HUES64 (cell line): ENCODE measurements around the gene AFF3.
"Not testable (repeated sequence)": the region's sequence is repeated elsewhere in the genome, so short reads cannot be mapped to it uniquely, and the experiment has no call there.

Experiments
- H3K27ac ChIP-seq: 2 replicates; pipeline ENCODE4 v1.7.0; 2013; ENCODE audit warnings: low read depth, low read length, inconsistent platforms
- H3K27me3 ChIP-seq: 2 replicates; pipeline ENCODE4 v1.6.1; 2013; ENCODE audit warnings: mild to moderate bottlenecking, low read length; ENCODE audit not compliant: insufficient read depth
- H3K36me3 ChIP-seq: 2 replicates; pipeline ENCODE4 v1.6.1; 2013; ENCODE audit warnings: mild to moderate bottlenecking, low read length; ENCODE audit not compliant: insufficient read depth
- H3K4me1 ChIP-seq: 2 replicates; pipeline ENCODE4 v1.6.1; 2013; ENCODE audit warnings: mild to moderate bottlenecking, low read length, moderate library complexity; ENCODE audit not compliant: insufficient read depth
- H3K4me3 ChIP-seq: 2 replicates; pipeline ENCODE4 v1.5.1; 2013; ENCODE audit warnings: mild to moderate bottlenecking, low read length, moderate library complexity
- H3K9ac ChIP-seq: 2 replicates; pipeline ENCODE4 v1.6.1; 2013; ENCODE audit warnings: mild to moderate bottlenecking, low read depth, low read length
- H3K9me3 ChIP-seq: 2 replicates; pipeline ENCODE4 v1.6.1; 2013; ENCODE audit warnings: low read depth, low read length; ENCODE audit not compliant: insufficient read depth
- WGBS: fragments of 150-250, 120-280 bp; methylation state at CpG from one replicate; pipeline ENCODE4 v1.1.7; 2013; ENCODE audit warnings: missing lambda C conversion rate; 5-methylcytosine and 5-hydroxymethylcytosine counted together

Gene AFF3

GRCh38 chr2:100105678-100106054, 36.7 kb downstream of the AFF3 start:
- Histone ChIP-seq H3K9me3 (no peaks in the 10 kb centered on the region), H3K27me3 (peaks cover 76% of the 10 kb centered on the region), H3K4me1 (peaks cover 17% of the 10 kb centered on the region), H3K27ac (no peak overlapping the region), H3K36me3 (no peaks in the 10 kb centered on the region), H3K4me3 (peak overlapping the region; percentile 51), H3K9ac (no peak overlapping the region)
- 2% methylated on average over 12 of the region's 12 CpGs for WGBS

GRCh38 chr2:100104718-100105677, 37.4 kb downstream of the AFF3 start:
- WGBS: under 1% methylated on average over 95 of the region's 119 CpGs
- Histone ChIP-seq H3K9ac (peak overlapping the region; percentile 19; the same call in 1 of the 2 replicates), H3K4me3 (peak overlapping the region; percentile 51), H3K36me3 (no peaks in the 10 kb centered on the region), H3K27ac (no peak overlapping the region), H3K9me3 (no peaks in the 10 kb centered on the region), H3K4me1 (peaks cover 17% of the 10 kb centered on the region), H3K27me3 (peaks cover 72% of the 10 kb centered on the region)

GRCh38 chr2:100104265-100104664, 38.1 kb downstream of the AFF3 start:
- H3K27ac ChIP-seq, H3K36me3 ChIP-seq, H3K9me3 ChIP-seq, H3K9ac ChIP-seq: not testable (repeated sequence)
- Histone ChIP-seq H3K4me1 (peaks cover 17% of the 10 kb centered on the region), H3K4me3 (0 out of 2 replicates have a peak overlapping the region, but pooled peaks have one; percentile 32), H3K27me3 (peaks cover 65% of the 10 kb centered on the region)
- under 1% methylated on average over 18 of the region's 60 CpGs for WGBS

DNA sequence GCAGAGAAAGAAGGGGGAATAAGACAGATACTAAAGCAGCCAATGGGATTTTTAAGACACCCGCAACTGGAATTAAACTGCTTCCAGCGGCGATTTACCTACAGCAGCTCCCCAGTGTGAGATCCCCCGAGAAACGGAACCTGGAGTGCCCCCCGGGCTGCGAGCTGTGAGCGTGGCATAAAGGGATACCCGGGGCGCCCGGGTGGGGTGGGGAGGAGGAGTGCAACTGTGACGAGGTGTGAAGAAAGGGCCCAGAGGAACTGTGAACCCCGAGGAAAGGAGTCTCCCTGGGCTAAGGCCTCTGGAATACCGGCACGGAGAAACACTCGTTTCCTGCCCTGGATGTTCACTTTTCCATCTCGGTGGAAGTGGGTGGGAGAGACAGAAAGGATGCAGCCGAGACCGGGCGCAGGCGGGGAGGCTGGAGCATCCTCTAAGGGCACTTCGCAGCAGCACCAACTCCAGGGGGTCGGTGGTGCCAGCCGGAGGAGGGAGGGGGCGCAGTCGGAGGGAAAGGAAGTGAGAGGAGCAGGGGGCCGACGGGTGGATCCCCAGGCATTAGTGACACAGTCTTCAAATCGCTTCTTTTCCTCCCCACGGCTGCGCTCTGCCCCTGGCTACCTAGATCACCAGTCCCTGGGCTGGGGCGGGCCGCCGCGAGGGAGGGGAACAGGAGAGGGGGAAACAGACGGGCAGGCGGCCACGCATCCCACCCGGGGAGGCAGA, 38.7 kb downstream of the AFF3 start:
- Histone ChIP-seq H3K27me3 (peaks cover 64% of the 10 kb centered on the region), H3K4me3 (peak overlapping the region; percentile 32), H3K4me1 (peaks cover 17% of the 10 kb centered on the region)
- not testable (repeated sequence) for H3K9ac ChIP-seq, H3K36me3 ChIP-seq, H3K9me3 ChIP-seq, H3K27ac ChIP-seq
- 4% methylated on average over 10 of the region's 39 CpGs for WGBS

- H3K9me3 ChIP-seq: not testable (repeated sequence)
- H3K27me3 ChIP-seq: peaks cover 53% of the 10 kb centered on the region
- WGBS: no CpG with 5 or more reads among the region's 8 CpGs
Observed at GRCh38 chr2:100102466-100103180, 39.8 kb downstream of the AFF3 start.

DNA sequence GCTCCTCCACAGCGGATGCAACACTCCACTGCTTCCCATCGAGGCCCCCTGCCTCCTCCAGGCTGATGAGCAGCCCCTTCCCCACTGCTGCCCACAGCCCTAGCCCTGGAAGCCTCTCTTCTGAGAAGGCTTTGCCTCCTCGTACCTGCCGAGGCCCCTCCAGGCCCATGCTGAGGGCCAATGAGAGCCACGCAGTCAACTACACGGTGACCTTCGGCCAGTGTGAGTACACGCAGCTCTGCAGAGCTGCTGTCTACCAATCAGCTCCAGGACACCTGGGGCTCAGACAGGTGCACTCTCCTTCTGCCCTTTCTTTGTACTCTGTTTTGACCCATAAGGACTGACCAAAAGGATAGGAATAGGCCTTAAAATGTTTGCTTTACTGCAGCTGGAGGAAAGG, 43.5 kb downstream of the AFF3 start:
- H3K9ac ChIP-seq, H3K4me3 ChIP-seq, H3K9me3 ChIP-seq, H3K36me3 ChIP-seq, H3K4me1 ChIP-seq, H3K27ac ChIP-seq: not testable (repeated sequence)
- peaks cover 23% of the 10 kb centered on the region for H3K27me3 ChIP-seq
- WGBS: no CpG with 5 or more reads among the region's 8 CpGs

More at GRCh38 chr2:100102466-100103180, 39.8 kb downstream of the AFF3 start:
- H3K4me3 ChIP-seq, H3K9ac ChIP-seq, H3K36me3 ChIP-seq, H3K27ac ChIP-seq: not testable (repeated sequence)
- peaks cover 14% of the 10 kb centered on the region for H3K4me1 ChIP-seq

DNA sequence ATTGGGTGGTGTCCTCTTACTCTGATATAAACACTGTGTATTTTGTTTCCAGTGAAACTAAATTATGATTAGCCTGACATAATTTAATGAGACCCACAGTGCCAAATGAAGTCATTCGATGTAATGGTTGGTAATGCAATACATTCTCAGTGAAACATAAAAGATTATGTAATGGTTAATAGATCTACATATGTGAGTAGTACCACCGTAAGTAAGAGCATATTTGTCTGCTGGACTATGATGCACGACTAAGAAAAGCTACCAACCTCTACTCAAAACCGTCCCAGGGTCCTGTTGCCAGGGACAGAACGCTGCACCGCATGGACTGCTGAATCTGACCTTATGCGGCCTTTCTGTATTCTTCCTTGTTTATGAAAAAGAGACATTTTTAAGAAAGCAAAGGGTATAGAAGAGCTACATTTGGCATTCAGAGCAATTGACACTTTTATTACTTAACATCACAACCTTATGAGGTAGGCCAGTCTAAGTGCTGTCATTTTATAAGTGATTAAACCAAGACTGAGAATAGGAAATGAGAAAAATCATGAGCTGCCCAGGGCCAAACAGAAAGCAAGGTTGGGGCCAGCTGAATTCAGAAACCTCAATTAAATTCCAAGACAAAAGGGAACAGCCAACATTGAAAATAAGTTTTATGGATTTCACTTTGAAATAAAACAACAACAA, 44.6 kb downstream of the AFF3 start:
- not testable (repeated sequence) for H3K36me3 ChIP-seq, H3K4me1 ChIP-seq, H3K4me3 ChIP-seq, H3K27ac ChIP-seq, H3K9ac ChIP-seq, H3K9me3 ChIP-seq
- H3K27me3 ChIP-seq: peaks cover 13% of the 10 kb centered on the region
- no CpG with 5 or more reads among the region's 7 CpGs for WGBS

DNA sequence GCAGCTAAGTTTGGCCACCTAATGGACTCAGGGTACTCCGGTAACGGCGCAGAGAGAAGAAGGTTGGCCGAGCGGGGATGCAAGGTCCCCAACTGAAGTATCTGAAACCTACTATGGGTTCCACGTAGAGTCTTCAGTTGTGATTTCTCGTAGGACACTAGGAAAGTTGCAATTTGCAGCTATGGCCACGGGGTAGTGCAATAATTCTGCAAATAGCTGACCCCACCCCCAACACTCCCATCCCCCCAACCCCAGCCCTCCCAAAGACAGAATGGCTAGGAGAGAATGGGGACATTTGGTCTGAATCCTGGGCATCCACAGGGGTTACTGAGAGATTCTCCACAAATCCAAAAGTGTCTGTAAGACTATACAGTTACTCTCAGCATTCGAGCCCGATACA, 46.5 kb downstream of the AFF3 start:
- 78% methylated on average over 5 of the region's 10 CpGs for WGBS
- H3K9ac ChIP-seq, H3K9me3 ChIP-seq, H3K4me3 ChIP-seq, H3K36me3 ChIP-seq, H3K27me3 ChIP-seq, H3K4me1 ChIP-seq, H3K27ac ChIP-seq: not testable (repeated sequence)

GRCh38 chr2:100091807-100092206, 50.6 kb downstream of the AFF3 start:
- H3K9me3 ChIP-seq, H3K27ac ChIP-seq, H3K36me3 ChIP-seq, H3K27me3 ChIP-seq, H3K9ac ChIP-seq, H3K4me1 ChIP-seq, H3K4me3 ChIP-seq: not testable (repeated sequence)
- 89% methylated on average over 5 of the region's 8 CpGs for WGBS

- H3K27ac ChIP-seq, H3K4me3 ChIP-seq, H3K4me1 ChIP-seq, H3K9ac ChIP-seq, H3K9me3 ChIP-seq, H3K27me3 ChIP-seq, H3K36me3 ChIP-seq: not testable (repeated sequence)
- 90% methylated on average over 2 of the region's 2 CpGs for WGBS
Observed at GRCh38 chr2:100085744-100086143, 56.6 kb downstream of the AFF3 start.
